Measurements from ENCODE around the gene DNAJC15. TPM values are rescaled to one million over a fixed set of nuclear protein-coding genes. Genes with fewer than 3 reads are reported as not detected.

DNAJC15 gene
- total RNA-seq, 2 donors from 2014 or later: 4.9 to 5.2 TPM

GRCh38 chr13:43080199-43080598 is 56.8 kb downstream of the DNAJC15 start:
- H3K36me3 ChIP-seq (replicated peaks in 1 of 2; ENCODE audit: insufficient read depth in 1 of 2, low read depth in 2 of 2): no peaks in the 10 kb centered on the region
- WGBS, 2 donors: 96 to 98% methylated on average over 3 of the region's 3 CpGs
- TF ChIP-seq POLR2A (IDR thresholded peaks at IDR 0.05): no peak
- no peak for TF ChIP-seq CTCF (IDR thresholded peaks at IDR 0.05)
- H3K4me3 ChIP-seq: no peak overlapping the region
- no peak for ATAC-seq
- H3K4me1 ChIP-seq: peaks cover 20% of the 10 kb centered on the region
- H3K27me3 ChIP-seq: no peaks in the 10 kb centered on the region
- no peak for DNase-seq
- no peaks in the 10 kb centered on the region for H3K9me3 ChIP-seq
- intact Hi-C loops (cut with DNase I): no loop called here
- H3K27ac ChIP-seq: no peak overlapping the region

- ATAC-seq: no peak
- DNase-seq: no peak
- no peaks in the 10 kb centered on the region for H3K27me3 ChIP-seq
- TF ChIP-seq POLR2A (IDR thresholded peaks at IDR 0.05): no peak
- no peak for TF ChIP-seq CTCF (IDR thresholded peaks at IDR 0.05)
- 89 to 98% methylated on average over 2 of the region's 2 CpGs for WGBS, 2 donors
- no peaks in the 10 kb centered on the region for H3K36me3 ChIP-seq (replicated peaks in 1 of 2; ENCODE audit: insufficient read depth in 1 of 2, low read depth in 2 of 2)
- peaks cover 11% of the 10 kb centered on the region for H3K4me1 ChIP-seq
- H3K9me3 ChIP-seq: no peaks in the 10 kb centered on the region
- intact Hi-C loops (cut with DNase I): no loop called here
- H3K4me3 ChIP-seq: no peak overlapping the region
- no peak overlapping the region for H3K27ac ChIP-seq
These were observed 58.5 kb downstream of the DNAJC15 start for GRCh38 chr13:43081866-43082265.

GRCh38 chr13:43083750-43084149 is 60.4 kb downstream of the DNAJC15 start:
- no peak for ATAC-seq

GRCh38 chr13:43085545-43085944 is 62.2 kb downstream of the DNAJC15 start:
- ATAC-seq: peak; percentile 24
- H3K27ac ChIP-seq: no peak overlapping the region
- peaks cover 13% of the 10 kb centered on the region for H3K4me1 ChIP-seq
- no peak overlapping the region for H3K4me3 ChIP-seq
- TF ChIP-seq CTCF (IDR thresholded peaks at IDR 0.05) (peak; percentile 5 to 70 (median 57)), POLR2A (IDR thresholded peaks at IDR 0.05) (no peak)
- H3K27me3 ChIP-seq: no peaks in the 10 kb centered on the region
- no peaks in the 10 kb centered on the region for H3K9me3 ChIP-seq
- no peaks in the 10 kb centered on the region for H3K36me3 ChIP-seq (replicated peaks in 1 of 2; ENCODE audit: insufficient read depth in 1 of 2, low read depth in 2 of 2)
- 85 to 94% methylated on average over 1 of the region's 1 CpG for WGBS, 2 donors
- intact Hi-C loops (cut with DNase I): no loop called here
- no peak for DNase-seq

More at GRCh38 chr13:43083750-43084149, 60.4 kb downstream of the DNAJC15 start:
- no peak overlapping the region for H3K4me3 ChIP-seq
- H3K27ac ChIP-seq: no peak overlapping the region
- no peaks in the 10 kb centered on the region for H3K9me3 ChIP-seq
- TF ChIP-seq CTCF (IDR thresholded peaks at IDR 0.05): no peak
- TF ChIP-seq POLR2A (IDR thresholded peaks at IDR 0.05): no peak
- H3K4me1 ChIP-seq: peaks cover 13% of the 10 kb centered on the region
- DNase-seq: no peak
- H3K27me3 ChIP-seq: no peaks in the 10 kb centered on the region
- intact Hi-C loops (cut with DNase I): no loop called here
- H3K36me3 ChIP-seq (replicated peaks in 1 of 2; ENCODE audit: insufficient read depth in 1 of 2, low read depth in 2 of 2): no peaks in the 10 kb centered on the region

- DNase-seq: no peak
- no peaks in the 10 kb centered on the region for H3K36me3 ChIP-seq (replicated peaks in 1 of 2; ENCODE audit: insufficient read depth in 1 of 2, low read depth in 2 of 2)
- no peak for ATAC-seq
- TF ChIP-seq POLR2A (IDR thresholded peaks at IDR 0.05) (no peak), CTCF (IDR thresholded peaks at IDR 0.05) (no peak)
- H3K27ac ChIP-seq: no peak overlapping the region
- H3K27me3 ChIP-seq: no peaks in the 10 kb centered on the region
- H3K4me1 ChIP-seq: peaks cover 13% of the 10 kb centered on the region
- no peak overlapping the region for H3K4me3 ChIP-seq
- intact Hi-C loops (cut with DNase I): no loop called here
- H3K9me3 ChIP-seq: no peaks in the 10 kb centered on the region
These were observed 62.8 kb downstream of the DNAJC15 start for GRCh38 chr13:43086181-43086580.

Measured in body of pancreas (tissue), 4 donors.